HG03025 (cell line): ENCODE measurements around the gene HSFX3.

Experiments used
- ATAC-seq: cut with Tn5 transposase; IDR thresholded peaks from one replicate; pipeline ENCODE4 v1.9.1; 2021; ENCODE audit warnings: mild to moderate bottlenecking, moderate library complexity; ENCODE audit not compliant: unreplicated experiment, low FRiP score

Gene HSFX3

GRCh38 chrX:149518236-149518635 is 31.5 kb downstream of the HSFX3 start:
- ATAC-seq: no peak

- no peak for ATAC-seq
Measured at GRCh38 chrX:149517308-149517707, 32.4 kb downstream of the HSFX3 start.

DNA sequence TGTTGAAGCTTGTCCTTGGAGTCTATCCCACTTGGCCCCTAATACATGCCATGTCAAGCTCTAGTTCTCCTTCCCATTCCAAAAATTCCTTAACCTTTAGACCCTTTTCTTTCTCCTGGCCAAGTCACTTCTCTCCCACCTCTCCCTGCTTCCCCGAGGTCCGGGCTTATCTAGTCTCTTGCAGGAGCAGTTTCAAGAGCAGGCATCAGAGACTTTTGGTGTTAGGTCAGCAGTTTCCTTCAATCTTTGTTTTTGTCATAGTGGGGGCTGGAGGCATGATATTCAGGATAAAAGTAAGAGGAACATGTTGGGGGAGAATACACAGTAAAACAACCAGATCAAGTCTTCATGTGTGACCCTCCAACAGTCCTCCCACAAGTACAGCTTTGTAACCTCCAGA is 33.1 kb downstream of the HSFX3 start:
- no peak for ATAC-seq

DNA sequence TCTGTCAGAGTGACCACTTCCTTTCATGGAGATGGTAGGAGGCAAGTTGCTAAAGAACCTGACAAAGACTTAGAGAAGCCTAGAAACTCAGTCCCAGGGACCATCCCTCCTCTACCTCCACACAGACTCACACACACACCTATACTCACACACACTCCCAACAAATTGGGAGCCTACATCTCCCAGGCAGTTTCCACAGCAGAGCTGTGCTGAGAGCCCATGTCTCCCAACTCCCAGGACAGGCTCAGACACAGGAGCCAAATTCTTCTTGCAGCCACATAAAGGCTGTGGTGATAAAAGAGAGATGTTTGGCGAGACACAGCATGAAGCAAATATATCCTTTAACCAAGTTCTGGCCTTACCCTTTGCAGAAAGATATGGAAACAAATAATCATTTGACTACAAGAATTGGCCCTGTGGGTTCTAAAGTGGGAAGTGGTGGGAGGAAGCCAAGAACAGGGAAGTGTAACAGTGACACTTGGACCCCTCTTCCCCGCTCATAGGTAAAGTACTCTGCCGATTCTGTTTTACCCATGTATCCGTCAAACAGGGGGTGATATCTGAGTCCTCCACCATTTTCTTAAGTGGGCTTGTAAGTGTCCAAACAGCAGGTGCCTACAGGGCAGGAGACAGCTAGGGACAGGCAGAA is 33.6 kb downstream of the HSFX3 start:
- ATAC-seq: no peak

DNA sequence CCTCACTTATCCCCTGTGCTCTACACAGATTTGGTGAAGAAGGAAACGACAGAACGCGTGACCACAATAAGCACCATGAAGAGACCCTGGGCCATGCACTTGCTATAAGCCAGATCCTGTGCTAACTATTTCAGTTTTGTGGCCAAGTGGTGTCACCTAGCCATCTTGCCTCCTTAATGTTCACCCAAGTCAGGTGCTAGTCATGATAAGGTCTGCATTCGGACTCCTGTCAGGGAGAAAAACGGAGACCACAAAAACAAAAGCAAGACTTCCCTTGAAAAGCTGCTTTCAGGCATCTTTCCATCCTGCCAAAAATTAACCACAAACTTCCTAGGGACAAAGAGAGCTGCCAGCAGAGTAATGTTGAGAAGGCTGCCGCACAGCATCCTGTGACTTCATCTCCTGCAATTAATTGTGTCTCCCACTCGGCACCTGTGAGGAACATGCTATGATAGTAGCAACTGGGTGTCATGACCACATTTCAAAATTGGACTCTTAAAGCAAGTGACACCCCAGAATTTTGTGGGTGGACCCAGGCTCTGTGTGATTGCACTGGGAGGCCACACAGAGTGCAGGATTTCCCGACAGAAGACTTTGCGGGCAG is 35.8 kb downstream of the HSFX3 start:
- no peak for ATAC-seq

DNA sequence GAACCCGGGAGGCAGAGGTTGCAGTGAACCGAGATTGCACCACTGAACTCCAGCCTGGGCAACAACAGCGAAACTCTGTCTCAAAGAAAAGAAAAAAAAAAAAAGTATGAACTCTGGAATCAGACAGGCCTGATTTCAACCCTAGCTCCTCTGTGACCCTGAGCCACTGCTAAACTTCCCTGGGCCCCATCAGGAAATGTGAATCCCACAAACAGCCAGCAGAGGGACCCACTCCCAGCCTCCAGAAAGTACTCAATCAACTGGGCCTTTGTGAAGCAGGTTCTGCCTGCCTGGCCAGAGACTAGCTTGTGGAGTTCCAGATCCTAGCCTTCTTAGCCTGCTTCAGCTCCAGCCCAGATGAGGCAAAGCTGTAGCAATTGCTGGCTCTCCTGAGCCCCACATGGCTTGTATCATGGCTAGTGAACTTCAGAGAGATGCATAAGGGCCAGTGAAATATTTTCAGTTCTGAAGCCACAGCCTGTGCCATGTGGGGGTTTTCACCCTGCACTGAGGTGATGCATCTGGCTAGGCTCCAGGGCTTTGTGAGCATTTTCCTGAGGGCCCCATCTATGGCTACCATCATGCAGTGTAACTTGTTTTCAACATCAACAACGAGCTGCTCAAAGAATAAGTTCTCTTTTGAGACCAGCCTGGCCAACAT is 37.4 kb downstream of the HSFX3 start:
- ATAC-seq: peak; percentile 78

- no peak for ATAC-seq
Measured at GRCh38 chrX:149511081-149511480, 38.6 kb downstream of the HSFX3 start.

GRCh38 chrX:149510386-149510785 is 39.3 kb downstream of the HSFX3 start:
- no peak for ATAC-seq

DNA sequence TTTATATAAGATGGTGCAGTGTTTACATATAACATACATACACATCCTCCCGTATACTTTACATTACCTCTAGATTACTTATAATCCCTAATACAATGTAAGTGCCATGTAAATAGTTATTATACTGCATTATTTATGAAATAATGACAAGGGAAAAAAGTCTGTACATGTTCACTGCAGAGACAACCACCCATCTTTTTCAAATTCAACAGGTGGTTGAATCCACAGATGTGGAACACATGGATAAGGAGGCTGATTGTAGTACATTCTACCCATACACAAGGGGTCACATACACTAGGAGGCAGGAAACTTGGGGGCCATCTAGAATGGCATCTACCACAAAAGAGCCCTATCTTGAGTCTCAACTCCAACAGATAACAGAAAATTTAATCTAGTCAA is 41.3 kb downstream of the HSFX3 start:
- no peak for ATAC-seq

DNA sequence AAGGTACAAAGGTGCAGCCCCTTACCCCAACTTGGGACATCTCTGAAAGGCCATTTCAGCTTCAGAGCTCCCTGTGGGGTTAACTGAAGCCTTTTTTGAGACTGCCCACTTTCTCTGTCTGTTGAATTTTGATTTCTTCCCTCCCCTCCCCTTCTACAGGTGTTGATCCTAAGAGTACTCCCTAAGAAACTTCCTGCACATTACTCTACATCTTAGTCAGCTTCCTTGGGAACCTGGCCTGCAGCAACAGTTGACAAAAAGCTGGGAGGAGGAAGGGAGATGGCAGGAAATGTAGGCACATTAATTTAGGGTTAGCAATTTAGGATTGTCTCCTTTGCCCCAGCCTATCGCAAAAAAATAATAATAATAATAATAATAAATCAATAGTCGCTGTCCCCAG is 43.4 kb downstream of the HSFX3 start:
- ATAC-seq: no peak

DNA sequence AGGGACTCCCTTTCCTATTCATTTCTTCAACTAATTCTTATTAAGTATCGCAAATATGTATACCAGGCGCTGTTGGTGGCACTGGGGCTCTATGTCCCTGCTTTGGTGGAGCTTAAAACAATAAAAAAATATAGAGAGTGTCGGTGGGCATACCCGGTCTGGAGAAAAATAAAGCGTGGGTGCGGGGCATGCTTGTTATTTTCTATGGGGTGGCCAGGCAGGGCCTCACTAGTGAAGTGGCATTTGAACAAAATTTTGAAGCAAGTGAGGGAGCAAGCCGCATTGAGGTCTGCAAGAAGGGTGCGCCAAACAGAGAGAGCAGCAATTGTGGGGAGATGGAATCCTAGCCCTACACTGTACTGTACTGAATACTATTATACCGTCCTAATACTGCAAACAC is 44.1 kb downstream of the HSFX3 start:
- no peak for ATAC-seq

- peak; percentile 63 for ATAC-seq
Measured at GRCh38 chrX:149504915-149505651, 44.6 kb downstream of the HSFX3 start, which contains the start of gene IDS. TSS of gene IDS (minus strand) at chrX:149505306. CDS start at chrX:149505137, 169 bp downstream.

- ATAC-seq: peak; percentile 23
Measured at GRCh38 chrX:149504226-149504914, 45.4 kb downstream of the HSFX3 start.

DNA sequence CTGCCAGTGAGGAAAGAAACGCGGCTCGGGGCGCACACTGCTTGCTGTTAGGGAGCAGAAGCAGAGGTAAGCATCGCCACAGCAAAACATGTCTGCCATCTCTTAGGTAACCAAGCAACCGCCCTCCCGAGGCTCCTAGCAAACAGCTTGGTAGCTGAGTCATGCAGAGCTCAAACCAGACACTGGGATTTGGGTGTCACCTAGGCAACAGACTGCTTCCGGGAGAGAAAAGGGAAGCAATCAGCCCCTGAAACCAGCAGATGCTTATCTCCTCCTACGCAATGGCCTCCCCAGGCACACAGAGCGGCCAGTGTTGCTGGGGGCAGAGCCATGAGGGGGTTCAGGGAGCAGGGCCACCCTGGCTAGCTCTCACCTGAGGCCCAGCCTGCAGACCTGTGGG is 46.3 kb downstream of the HSFX3 start:
- ATAC-seq: peak; percentile 66

DNA sequence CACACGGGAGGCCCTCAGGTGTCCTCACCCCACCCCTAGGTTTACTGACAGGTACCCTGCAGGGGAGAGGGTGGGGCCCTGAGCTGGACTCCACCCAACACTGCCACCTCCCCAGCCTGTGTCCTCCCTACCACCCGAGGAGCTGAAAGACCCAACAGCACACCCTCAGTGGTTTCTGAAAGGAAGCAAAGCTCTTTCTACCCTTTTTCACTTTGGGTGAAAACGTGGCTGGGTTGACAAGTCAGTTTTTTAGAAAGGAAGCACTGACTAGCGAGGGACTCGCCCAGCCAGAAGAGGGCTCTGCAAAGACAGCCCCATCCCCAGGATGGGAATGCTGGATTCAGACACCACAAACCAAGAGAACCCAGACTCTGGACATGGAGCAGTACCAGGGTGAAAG is 46.8 kb downstream of the HSFX3 start:
- ATAC-seq: peak; percentile 27

DNA sequence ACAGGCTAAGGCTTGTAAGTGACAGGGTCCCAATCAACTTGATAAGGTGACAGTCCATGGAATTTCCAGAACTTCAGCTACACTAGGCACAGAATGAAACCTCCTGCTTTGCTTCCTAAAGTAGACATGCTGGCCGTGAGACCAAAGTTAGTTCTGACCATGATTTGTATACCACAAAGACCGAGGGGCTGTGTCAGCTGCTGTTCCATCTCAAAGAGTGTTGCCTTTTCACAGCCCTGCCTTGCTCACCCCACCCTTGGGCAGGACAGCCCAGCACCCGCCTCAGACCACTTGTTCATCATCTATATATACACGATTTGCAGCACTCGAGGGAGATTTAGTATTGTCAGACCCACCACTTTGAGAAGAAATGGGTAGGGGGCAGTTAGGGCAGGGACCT is 50.0 kb downstream of the HSFX3 start:
- no peak for ATAC-seq

DNA sequence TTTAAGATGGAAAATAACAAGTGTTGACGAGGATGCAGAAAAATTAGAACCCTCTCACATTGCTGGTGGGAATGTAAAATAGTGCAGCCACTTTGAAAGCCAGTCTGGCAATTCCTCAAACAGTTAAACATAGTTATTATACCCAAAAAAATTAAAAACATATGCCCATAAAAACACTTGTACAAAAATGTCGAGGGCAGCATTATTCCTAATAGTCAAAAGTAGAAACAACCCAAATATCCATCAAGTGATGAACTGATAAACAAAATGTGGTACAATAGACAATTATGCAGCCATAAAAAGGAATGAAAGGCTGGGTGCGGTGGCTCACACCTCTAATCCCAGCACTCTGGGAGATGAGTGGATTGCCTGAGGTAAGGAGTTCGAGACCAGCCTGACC is 51.0 kb downstream of the HSFX3 start:
- ATAC-seq: no peak
